Hindlimb muscle (tissue), 1 donor: ENCODE results near the gene ADD3. TPM values are rescaled to one million over a fixed set of nuclear protein-coding genes. Genes with fewer than 3 reads are reported as not detected.

Experiments used
- DNase-seq: peaks from one replicate; pipeline ENCODE4 v3.0.0-alpha.2; 2013
- polyA plus RNA-seq: library from polyadenylated mRNA; unstranded; fragments of 120-200 nt; gene quantifications from one replicate; pipeline ENCODE4 v1.2.1, GENCODE V29; 2013; ENCODE audit not compliant: insufficient read length

ADD3 gene
- polyA plus RNA-seq, 1 donor = 101 TPM

GRCh38 chr10:110156046-110156445 is 148.3 kb downstream of the ADD3 start:
- DNase-seq = no peak

DNA sequence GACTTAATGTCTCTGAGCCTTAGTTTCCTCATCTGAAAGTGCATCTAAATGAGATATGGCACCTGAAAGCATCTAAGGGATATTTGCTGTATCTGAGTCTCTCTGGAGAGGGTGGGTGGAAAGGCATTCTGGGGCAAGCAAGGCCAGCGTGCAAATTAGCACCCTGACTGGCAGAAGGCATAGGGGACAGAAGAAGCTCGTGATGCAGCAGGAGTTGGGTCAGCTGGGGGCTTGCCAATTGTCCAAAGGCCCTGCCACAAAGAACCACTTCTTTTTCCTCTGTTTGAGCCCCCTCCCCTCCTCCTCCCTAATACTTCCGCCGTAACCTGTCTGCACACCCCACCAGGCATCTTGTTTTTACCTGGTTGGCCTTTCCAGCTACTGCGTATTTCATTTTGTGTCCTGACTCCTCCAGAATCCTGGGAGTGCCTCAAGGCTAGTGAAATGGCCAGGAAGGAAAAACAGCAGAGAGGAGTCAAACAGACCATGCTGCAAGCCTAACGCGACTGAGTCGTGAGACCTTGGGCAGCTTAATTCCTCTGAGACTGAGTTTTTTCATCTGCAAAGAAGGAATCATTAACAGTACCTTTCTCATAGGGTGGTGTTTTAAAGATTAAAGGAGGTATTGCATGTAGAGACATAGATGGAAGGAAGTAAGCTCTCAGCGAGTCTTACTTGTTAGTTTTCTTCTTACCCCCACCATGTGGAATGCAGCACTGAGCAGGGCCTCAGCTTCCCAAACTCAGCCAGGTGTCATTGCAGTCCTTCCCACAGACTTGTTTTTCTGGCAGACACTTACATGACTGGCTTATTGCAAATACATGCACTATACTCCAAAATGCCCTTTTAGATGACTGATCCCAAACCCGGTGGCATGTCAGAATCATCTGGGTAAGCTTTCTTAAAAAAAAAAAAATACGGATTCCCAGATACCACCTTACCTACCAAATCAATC is 150.5 kb downstream of the ADD3 start:
- no peak for DNase-seq

DNA sequence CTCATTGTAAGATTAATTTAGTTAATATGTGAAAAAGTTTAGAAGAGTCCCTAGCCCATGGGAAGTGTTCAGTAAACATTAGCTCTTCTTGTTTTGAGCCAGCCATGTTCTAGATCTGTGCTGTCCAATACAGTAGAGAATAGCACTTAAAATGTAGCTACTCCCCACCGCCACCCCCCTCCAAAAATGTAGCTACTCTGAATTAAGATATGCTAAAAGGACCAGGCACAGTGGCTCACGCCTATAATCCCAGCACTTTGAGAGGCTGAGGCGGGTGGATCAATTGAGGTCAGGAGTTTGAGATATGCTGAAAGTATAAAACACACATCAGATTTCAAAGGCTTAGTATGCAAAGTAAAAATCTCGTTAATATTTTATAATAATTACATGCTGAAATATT is 152.3 kb downstream of the ADD3 start:
- no peak for DNase-seq

- no peak for DNase-seq
Measured at GRCh38 chr10:110160522-110160921, 152.7 kb downstream of the ADD3 start.

GRCh38 chr10:110162741-110163145 is 155.0 kb downstream of the ADD3 start:
- DNase-seq = no peak

- no peak for DNase-seq
Measured at GRCh38 chr10:110163192-110163773, 155.5 kb downstream of the ADD3 start.

DNA sequence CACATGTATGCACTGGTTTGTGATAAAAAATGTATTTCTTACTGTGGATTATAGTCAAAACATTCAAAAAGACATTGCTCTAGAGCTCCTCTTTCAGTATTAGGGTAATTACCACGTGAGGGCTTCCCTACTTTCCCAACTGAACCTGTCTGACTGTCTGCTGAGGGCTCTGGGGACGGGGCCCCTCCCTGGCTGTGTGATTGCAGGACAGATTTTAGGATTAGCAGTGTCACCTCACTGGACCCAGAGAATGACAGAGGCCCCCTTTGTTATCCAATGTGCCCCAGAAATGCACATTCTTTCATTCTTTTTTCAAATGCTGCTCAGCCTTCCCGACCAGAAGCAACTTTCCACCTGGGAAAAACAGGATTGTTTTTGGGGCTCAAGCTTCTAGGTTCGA is 156.1 kb downstream of the ADD3 start:
- no peak for DNase-seq

GRCh38 chr10:110165239-110165638 is 157.5 kb downstream of the ADD3 start:
- DNase-seq = no peak

DNA sequence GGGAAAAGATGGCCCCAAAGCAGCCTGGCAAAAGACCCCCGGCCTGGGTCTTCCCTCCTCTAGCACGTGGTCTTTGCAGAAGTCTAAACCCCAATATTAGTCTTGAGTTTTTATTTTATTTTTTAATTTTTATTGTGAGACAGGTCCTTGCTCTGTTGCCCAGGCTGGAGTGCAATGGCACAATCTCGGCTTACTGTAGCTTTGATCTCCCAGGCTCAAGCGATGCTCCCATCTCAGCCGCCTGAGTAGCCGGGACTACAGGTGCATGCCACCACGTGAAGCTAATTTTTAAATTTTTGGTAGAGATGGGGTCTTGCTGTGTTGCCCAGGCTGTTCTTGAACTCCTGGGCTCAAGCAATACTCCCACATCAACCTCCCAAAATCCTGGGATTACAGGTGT is 159.4 kb downstream of the ADD3 start:
- DNase-seq = no peak

DNA sequence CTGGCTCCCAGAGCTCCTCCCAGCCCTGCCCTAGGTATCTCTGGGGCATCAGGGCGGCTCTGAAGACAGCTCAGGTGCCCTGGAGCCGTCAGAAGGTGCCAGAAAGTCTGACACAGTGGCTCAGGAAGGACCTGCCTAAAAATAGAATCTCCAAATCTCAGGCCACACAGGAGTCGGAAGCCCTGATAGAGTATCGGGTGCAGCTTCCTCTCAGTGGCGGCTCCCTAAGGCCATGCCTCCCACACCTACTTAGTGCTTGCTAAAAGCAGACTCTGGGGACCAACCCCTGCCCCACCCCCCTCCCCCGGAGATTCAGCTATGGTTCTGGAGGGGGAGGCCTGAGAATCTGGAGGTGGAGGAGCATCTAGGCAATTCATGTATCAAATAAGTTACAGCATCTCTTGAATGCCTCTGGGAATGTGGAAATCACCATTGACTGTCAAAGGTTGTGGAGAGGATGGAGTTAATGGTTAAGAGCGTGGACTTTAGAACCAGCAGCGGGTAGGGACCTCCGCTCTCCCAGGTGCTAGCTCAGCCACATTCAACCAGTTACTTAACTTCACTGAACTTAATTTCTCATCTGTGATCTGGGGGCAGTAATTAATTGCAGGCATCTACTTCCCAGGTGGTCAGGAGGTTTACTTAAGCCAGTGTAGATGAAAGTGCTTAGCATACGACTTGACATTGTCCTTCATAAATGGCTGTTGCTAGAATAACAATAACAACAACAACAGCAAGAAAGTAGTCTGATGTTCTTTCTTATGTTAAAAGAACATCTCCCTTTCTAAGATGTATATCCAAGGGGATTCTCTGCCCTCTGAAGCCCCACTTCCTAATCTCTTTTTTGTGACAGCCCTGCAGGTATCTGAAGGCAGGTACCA is 161.1 kb downstream of the ADD3 start:
- DNase-seq = no peak

GRCh38 chr10:110169586-110169985 is 161.8 kb downstream of the ADD3 start:
- no peak for DNase-seq

DNA sequence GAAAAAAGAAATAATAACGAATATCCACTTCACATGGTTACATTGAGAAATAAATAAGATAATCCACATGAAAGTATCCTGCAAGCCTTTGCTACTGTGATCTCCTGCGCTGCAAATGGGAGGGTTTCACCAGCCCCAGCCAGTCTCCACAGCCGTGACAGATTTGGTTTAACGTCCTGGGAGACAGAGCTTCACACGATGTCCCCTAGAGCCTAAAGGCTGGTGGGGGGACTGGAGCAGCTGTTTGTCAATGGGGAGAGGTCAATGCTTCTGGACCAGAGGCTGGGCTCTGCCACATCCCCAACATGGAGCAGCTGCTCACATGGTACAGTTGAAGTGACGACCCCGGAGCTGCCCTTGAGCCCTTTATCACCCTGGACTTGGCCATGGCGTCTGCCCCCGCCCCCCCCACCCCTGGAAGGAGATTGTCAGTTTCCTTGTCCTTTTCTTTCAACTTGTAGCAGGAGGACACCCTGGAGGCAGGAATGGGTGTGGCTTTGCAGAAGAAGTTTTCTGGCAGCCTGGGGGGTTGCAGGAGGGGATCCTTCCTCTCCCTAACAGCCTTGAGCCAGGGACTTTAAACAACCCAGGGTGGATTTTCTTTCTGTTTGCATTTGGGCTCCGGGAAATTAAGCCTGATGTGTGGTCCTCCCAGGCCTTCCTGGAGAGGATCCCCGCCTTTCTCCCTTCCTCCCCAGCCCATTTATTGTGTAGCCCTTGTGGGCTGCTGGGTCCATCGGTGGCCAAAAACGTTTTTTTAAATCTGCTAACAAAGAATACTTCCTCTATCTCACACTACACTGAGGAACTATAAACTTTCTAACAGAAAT is 162.6 kb downstream of the ADD3 start:
- no peak for DNase-seq

- DNase-seq = no peak
Measured at GRCh38 chr10:110171032-110171431, 163.2 kb downstream of the ADD3 start.

DNA sequence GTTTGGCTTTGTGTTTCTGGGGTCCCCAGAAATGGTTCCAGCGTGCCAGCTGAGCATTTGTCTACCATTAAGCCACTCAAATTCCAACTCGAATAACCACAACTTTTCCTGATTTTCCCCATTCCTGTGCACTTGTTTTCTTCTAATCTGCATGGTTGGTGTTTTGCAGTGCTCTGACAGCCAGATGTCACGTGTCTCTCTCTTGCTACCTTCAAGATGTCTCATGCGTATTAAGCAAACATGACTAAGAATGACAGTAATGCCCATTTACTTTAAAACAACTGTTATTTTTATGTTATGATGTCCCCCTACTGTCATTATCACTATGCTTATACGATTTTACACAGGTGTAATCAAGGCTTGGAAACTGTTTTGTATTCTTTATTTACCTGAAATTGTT is 164.4 kb downstream of the ADD3 start:
- DNase-seq = no peak

DNA sequence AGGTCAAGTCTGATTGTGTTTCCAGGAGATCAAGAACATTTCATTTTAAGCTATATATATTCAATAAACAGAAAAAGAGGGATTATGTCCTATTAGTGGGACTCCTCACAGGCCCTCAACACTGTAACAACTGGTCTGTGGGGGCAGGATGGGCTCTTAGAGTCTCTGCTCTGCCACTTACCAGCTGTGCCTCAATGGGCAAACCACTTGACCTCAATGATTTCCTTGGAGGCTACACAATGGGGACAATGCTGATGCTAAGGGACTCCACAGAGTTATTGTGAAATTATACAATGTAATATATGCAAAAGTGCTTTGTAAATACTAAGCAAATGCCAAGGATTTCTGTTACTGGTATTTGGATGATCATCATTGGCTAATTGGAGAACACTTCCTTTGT is 166.4 kb downstream of the ADD3 start:
- no peak for DNase-seq

DNA sequence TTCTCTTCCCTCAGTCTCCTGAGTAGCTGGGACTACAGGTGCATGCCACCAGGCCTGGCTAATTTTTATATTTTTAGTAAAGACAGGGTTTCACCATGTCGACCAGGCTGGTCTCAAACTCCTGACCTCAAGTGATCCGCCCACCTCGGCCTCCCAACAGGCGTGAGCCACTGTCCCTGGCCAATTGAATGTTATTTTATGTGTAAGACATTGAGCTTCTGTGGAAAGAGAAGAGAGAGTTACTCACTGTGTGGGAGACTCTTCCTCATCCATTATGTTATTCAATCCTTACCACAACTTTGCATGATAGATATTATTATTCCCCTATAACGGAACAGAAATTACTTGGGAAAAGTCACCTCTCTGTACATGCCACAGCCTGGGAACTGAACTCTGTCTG is 167.0 kb downstream of the ADD3 start:
- DNase-seq = no peak

- no peak for DNase-seq
Measured at GRCh38 chr10:110175406-110175805, 167.6 kb downstream of the ADD3 start.

DNA sequence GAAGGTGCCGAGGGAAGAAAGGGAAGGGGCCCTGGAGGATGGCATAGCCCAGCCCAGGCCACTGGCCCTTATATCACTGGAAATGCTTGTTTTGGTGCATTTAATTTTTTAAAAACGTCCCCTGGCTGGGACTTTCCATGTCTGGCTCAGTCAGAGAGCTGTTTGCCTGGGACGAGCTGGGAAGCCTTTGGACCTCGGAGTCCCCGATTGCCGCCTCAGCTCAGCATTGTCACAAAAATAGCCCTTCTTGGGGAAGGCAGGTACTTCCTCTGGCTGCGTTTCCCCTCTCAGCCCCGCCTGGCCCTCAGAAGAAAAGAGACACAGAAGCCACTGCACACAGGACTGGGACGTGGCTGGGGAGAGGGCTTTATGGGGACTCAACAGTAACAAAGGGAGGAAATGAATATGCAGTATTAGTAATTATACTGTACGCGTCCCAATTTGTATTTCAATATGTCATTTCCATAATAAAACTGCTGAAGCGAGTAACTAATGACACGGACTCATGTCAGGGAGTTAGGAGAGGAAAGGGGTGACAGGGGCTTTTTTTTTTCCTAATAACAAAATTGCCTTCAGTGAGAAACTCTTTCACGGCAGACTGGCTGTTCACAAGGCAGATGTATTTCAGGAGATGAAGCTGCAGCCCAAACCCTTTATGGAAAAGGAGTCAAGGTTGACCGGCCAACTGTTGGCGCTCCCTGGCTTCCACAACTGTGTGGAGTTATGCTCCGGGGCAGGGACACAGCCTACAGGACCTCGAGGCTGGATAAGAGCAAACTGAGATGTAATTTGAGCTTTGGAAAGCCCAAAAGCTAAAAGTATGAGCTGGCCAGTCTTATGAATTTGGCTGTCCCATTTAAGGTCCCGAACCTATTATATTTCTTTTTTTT is 168.6 kb downstream of the ADD3 start:
- DNase-seq = no peak

DNA sequence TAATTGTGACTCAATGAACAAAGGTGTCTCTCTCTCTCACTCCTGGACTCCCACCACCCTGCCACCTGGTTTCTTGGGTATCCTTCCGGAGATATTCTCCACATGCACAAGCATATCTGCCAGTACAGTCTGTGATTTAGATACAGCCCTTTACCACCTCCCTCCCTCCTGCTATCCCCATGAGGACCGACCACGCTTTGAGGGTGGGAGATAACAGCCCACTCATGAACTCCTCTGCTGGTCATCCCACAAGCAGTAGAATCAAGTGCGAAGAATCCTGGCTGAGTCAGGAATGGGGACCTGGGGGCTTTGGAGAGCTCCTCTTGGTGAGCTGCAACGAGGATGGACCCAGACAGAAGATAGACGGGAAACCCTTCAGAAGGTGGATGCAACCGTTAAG is 171.4 kb downstream of the ADD3 start:
- no peak for DNase-seq

DNA sequence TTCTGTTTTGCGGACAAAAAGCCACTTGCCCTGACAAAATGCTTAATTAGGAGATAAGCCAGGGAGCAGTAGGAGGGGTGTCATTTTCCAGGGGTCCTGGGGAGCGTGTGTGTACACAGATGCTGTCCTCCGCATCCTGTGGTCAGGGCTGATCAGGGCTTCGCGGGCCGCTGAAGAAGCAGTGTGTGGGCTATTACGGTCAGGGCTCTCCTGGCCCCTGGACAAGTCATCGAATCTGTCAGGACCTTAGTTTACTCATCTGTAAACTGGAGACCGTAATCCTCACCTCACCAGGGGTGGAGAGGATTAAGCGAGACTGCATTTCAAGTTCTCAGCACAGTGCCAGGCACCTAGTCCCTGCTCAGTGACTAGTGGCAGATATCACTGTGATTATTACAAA is 173.7 kb downstream of the ADD3 start:
- no peak for DNase-seq

DNA sequence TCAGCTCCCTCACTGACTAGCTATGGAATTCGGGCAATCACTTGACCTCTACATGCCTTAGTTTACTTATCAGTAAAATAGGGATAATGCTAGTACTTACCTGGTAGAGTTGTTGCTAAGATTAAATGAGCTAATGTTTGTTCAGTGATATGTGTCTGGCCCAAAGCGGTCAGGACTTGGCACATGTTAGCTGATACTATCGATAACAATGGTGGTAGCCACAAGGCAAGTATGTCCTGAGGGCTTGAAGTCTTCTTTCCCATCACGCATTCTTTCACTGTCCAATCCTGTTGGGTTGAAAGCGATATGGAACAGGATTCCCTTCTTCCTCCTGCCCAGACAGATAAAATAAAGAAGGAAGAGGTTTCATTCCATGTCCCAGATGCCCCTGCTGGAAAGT is 174.1 kb downstream of the ADD3 start:
- DNase-seq = no peak
